Muscle layer of duodenum (tissue), 2 donors: ENCODE data around the gene DIP2C.
"Not testable (repeated sequence)": the region's sequence is repeated elsewhere in the genome, so short reads cannot be mapped to it uniquely, and the experiment has no call there.

Experiments
- H3K27ac ChIP-seq: one replicate; pipeline ENCODE4 v1.7.0; 2013; ENCODE audit warnings: mild to moderate bottlenecking, low read length
- H3K27me3 ChIP-seq: one replicate; pipeline ENCODE4 v1.7.0; 2013; ENCODE audit warnings: low read depth, mild to moderate bottlenecking, control low read depth, low read length
- H3K36me3 ChIP-seq, 2 donors: one replicate each; pipeline ENCODE4 v1.7.0; 2013; ENCODE audit warnings: low read length in 2 of 2, control low read depth in 1 of 2, mild to moderate bottlenecking in 1 of 2; ENCODE audit not compliant: insufficient read depth in 2 of 2, control insufficient read depth in 1 of 2
- H3K4me1 ChIP-seq, 2 donors: one replicate each; pipeline ENCODE4 v1.7.0; 2013; ENCODE audit warnings: low read length in 2 of 2, mild to moderate bottlenecking in 2 of 2, control low read depth in 1 of 2, moderate library complexity in 1 of 2; ENCODE audit not compliant: insufficient read depth in 2 of 2, control insufficient read depth in 1 of 2
- H3K4me3 ChIP-seq, 2 donors: one replicate each; pipeline ENCODE4 v1.7.0; 2013; ENCODE audit warnings: low read length in 2 of 2, low read depth in 1 of 2, mild to moderate bottlenecking in 1 of 2
- H3K9me3 ChIP-seq, 2 donors: one replicate each; pipeline ENCODE4 v1.7.0; 2013; ENCODE audit warnings: low read length in 2 of 2, control low read depth in 1 of 2, mild to moderate bottlenecking in 1 of 2; ENCODE audit not compliant: control insufficient read depth in 1 of 2
- donor health status: healthy.

Gene DIP2C

DNA sequence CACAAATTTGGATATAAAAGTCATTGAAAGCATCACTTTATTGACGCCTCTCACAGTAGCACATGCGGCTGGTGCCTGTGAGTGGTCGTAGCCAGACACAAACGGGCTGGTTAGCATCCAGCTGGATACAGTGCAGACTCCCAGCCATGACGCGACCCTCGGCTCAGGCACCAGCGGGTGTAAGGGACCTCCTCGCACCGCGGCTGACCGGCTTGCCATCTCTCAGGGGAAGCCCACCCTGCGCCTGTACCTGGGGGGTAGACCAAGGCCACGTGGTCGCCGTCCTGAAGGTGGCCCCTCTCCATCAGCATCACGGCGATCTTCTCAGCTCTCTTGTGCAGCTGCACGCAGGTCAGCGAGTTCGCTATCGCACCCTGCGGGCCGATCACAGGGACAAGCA, 340.4 kb downstream of the DIP2C start:
- Histone ChIP-seq H3K36me3 (peaks cover 10 to 60% of the 10 kb centered on the region in 2 donors), H3K9me3 (no peaks in the 10 kb centered on the region)

DNA sequence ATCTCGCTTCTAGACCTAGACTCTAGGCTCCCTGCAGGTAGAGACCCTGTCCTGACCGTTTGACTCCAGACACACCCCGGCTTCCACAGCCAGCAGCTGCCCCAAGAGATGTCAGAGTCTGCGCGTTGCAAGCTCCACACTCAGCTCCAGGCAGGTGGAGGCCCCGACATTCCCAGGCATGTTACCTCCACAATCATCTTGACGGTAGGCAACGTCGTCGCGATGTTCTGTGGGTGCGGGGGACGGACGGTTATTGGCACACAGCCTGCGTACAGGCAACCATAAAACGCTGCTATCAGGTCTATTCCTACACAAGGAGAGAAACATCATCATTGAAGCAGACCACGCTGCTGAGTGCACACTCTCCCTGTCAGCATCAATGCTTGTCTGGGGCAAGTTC, 341.0 kb downstream of the DIP2C start:
- H3K36me3 ChIP-seq, result peaks cover 10 to 53% of the 10 kb centered on the region in 2 donors
- H3K27ac ChIP-seq, result no peak overlapping the region
- no peak overlapping the region for H3K4me3 ChIP-seq
- H3K9me3 ChIP-seq, result no peaks in the 10 kb centered on the region
- no peaks in the 10 kb centered on the region for H3K4me1 ChIP-seq
- no peaks in the 10 kb centered on the region for H3K27me3 ChIP-seq

More for the DNA sequence above, 340.4 kb downstream of the DIP2C start:
- no peak overlapping the region for H3K27ac ChIP-seq
- no peak overlapping the region for H3K4me3 ChIP-seq
- no peaks in the 10 kb centered on the region for H3K4me1 ChIP-seq
- H3K27me3 ChIP-seq, result no peaks in the 10 kb centered on the region

DNA sequence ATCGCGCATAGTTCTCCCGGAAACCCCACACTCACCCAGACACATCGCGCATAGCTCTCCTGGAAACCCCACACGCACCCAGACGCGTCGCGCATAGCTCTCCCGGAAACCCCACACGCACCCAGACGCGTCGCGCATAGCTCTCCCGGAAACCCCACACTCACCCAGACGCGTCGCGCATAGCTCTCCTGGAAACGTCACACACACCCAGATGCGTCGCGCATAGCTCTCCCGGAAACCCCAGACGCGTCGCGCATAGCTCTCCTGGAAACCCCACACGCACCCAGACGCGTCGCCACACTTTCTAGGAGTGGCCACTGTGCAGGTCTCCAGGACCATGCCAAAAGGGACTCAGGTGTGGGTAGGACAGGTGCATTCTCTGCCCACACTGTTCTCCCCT, 341.7 kb downstream of the DIP2C start:
- H3K9me3 ChIP-seq, H3K27me3 ChIP-seq, H3K4me1 ChIP-seq, H3K27ac ChIP-seq, H3K4me3 ChIP-seq: not testable (repeated sequence)
- peaks cover 10 to 50% of the 10 kb centered on the region in 2 donors for H3K36me3 ChIP-seq

- not testable (repeated sequence) for H3K27ac ChIP-seq, H3K4me1 ChIP-seq, H3K9me3 ChIP-seq, H3K4me3 ChIP-seq, H3K27me3 ChIP-seq
- peaks cover 10 to 49% of the 10 kb centered on the region in 2 donors for H3K36me3 ChIP-seq
Measured at GRCh38 chr10:347190-347589, 342.3 kb downstream of the DIP2C start.

GRCh38 chr10:344582-345200, 344.8 kb downstream of the DIP2C start:
- H3K4me3 ChIP-seq, result no peak overlapping the region
- H3K4me1 ChIP-seq, result no peaks in the 10 kb centered on the region
- H3K27ac ChIP-seq, result no peak overlapping the region
- no peaks in the 10 kb centered on the region for H3K27me3 ChIP-seq
- H3K9me3 ChIP-seq, result no peaks in the 10 kb centered on the region
- H3K36me3 ChIP-seq, result peaks cover 10 to 40% of the 10 kb centered on the region in 2 donors

- Histone ChIP-seq H3K4me1 (no peaks in the 10 kb centered on the region), H3K36me3 (peaks cover 7 to 35% of the 10 kb centered on the region in 2 donors), H3K9me3 (no peaks in the 10 kb centered on the region), H3K27me3 (no peaks in the 10 kb centered on the region), H3K27ac (no peak overlapping the region), H3K4me3 (no peak overlapping the region)
Measured at GRCh38 chr10:343231-344220, 345.9 kb downstream of the DIP2C start.

GRCh38 chr10:341081-341740, 348.3 kb downstream of the DIP2C start:
- Histone ChIP-seq H3K27ac (no peak overlapping the region), H3K36me3 (peaks cover 3 to 40% of the 10 kb centered on the region in 2 donors), H3K9me3 (no peaks in the 10 kb centered on the region), H3K4me3 (no peak overlapping the region), H3K27me3 (no peaks in the 10 kb centered on the region), H3K4me1 (no peaks in the 10 kb centered on the region)

DNA sequence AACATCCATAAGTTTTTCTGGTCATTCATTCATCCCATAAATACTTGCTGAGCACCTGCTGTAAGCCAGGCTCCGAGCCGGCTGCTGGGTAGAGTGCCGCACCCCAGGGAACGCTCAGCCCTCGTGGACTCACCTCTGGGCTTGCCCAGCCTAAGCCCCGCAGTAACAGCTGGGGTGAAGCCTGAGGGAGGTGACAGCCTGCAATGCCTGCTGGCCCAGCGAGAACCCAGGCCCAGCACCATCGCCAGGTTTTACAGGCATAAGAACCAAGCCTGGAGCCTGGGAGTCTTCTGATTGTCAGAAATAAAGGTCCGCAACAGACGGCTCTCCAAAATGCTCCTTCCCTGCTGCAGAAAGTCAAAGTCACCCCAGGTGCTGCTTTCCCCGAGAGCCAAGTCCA, 348.8 kb downstream of the DIP2C start:
- Histone ChIP-seq H3K36me3 (peaks cover 3 to 40% of the 10 kb centered on the region in 2 donors), H3K4me1 (no peaks in the 10 kb centered on the region), H3K27ac (no peak overlapping the region), H3K27me3 (no peaks in the 10 kb centered on the region), H3K4me3 (no peak overlapping the region), H3K9me3 (no peaks in the 10 kb centered on the region)

DNA sequence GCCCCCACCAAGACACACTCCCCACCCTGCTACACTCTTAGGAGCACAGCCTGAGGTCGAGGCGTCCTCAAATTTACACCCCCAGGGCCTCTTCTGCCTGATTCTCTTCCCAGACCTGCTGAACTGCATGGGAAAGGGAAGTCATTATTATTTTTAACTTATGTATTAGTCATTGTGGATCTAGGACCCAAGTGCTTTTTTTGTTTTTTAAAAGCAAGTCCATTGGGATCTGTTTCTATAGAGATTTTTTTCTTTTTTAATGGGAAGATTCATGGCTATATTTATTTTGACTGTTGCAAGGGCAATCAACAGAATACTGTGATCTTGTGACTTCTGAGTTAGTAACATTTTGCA, 350.5 kb downstream of the DIP2C start:
- Histone ChIP-seq H3K4me3 (no peak overlapping the region), H3K27ac (no peak overlapping the region), H3K36me3 (peaks cover 7 to 33% of the 10 kb centered on the region in 2 donors), H3K9me3 (no peaks in the 10 kb centered on the region), H3K27me3 (no peaks in the 10 kb centered on the region), H3K4me1 (no peaks in the 10 kb centered on the region)

- Histone ChIP-seq H3K9me3 (no peaks in the 10 kb centered on the region), H3K4me3 (no peak overlapping the region), H3K4me1 (no peaks in the 10 kb centered on the region), H3K27me3 (no peaks in the 10 kb centered on the region), H3K36me3 (peaks cover 7 to 33% of the 10 kb centered on the region in 2 donors), H3K27ac (no peak overlapping the region)
Measured at GRCh38 chr10:338171-339037, 351.1 kb downstream of the DIP2C start.
